HepG2 (cell line): ENCODE results near the gene MAGEA1. TPM values are rescaled to one million over a fixed set of nuclear protein-coding genes. Genes with fewer than 3 reads are reported as not detected.

ENCODE experiments used
- polyA plus RNA-seq, 8 experiments: library from polyadenylated mRNA; depleted of rRNA in 3 of 8; stranded (reverse) in 7 of 8; unstranded in 1 of 8; fragments of >200 nt; fragmentation: Illumina TruSeq in 4 of 8; extraction: Trizol in 4 of 8; gene quantifications; 2 replicates each; pipeline versions ENCODE4 v1.2.1 to v1.2.3, GENCODE V29; 2011 to 2016; ENCODE audit warnings: low read depth in 4 of 8, missing spikeins in 1 of 8, mixed read lengths in 1 of 8; ENCODE audit not compliant: insufficient read depth in 1 of 8
- total RNA-seq, 5 experiments: library from RNA; depleted of rRNA; stranded (reverse); fragments of >200 nt; fragmentation: Illumina TruSeq; extraction: Trizol; gene quantifications; 2 replicates each; pipeline ENCODE4 v1.2.3, GENCODE V29; 2016; ENCODE audit warnings: low read depth in 1 of 5

Gene MAGEA1
- total and polyA plus RNA-seq, 2 of the 13 experiments (the other 11 are each of a cell fraction or from before 2014, with no cell fraction given) = not detected

Other genes starting within 250 kb of the MAGEA1 start
- not detected in 2 replicates for gene PNMA5, start 185.2 kb upstream of the MAGEA1 start, total RNA-seq (2016; rRNA removed; fragmentation: Illumina TruSeq; extraction: Trizol)
- not detected in 2 replicates for gene PNMA5, start 185.2 kb upstream of the MAGEA1 start, polyA plus RNA-seq (2011; rRNA removed)
- not detected in 2 replicates for gene PNMA3, start 122.8 kb upstream of the MAGEA1 start, total RNA-seq (2016; rRNA removed; fragmentation: Illumina TruSeq; extraction: Trizol)
- gene PNMA3, start 122.8 kb upstream of the MAGEA1 start, polyA plus RNA-seq (2011; rRNA removed) = not detected in 2 replicates
- gene PNMA6A, start 106.8 kb upstream of the MAGEA1 start, total RNA-seq (2016; rRNA removed; fragmentation: Illumina TruSeq; extraction: Trizol) = 0.08 and 0.11 TPM in 2 replicates
- 0.66 and 1.1 TPM in 2 replicates for gene PNMA6A, start 106.8 kb upstream of the MAGEA1 start, polyA plus RNA-seq (2011; rRNA removed)
- not detected in 2 replicates for gene PNMA6F, start 142.5 kb downstream of the MAGEA1 start, total RNA-seq (2016; rRNA removed; fragmentation: Illumina TruSeq; extraction: Trizol)
- gene PNMA6F, start 142.5 kb downstream of the MAGEA1 start, polyA plus RNA-seq (2011; rRNA removed) = not detected in 2 replicates
- 6.4 and 9.5 TPM in 2 replicates for gene ZNF275, start 154.9 kb downstream of the MAGEA1 start, total RNA-seq (2016; rRNA removed; fragmentation: Illumina TruSeq; extraction: Trizol)
- 11.1 and 11.8 TPM in 2 replicates for gene ZNF275, start 154.9 kb downstream of the MAGEA1 start, polyA plus RNA-seq (2011; rRNA removed)
- not detected in 2 replicates for gene PNMA6E, start 222.1 kb downstream of the MAGEA1 start, total RNA-seq (2016; rRNA removed; fragmentation: Illumina TruSeq; extraction: Trizol)
- not detected in 2 replicates for gene PNMA6E, start 222.1 kb downstream of the MAGEA1 start, polyA plus RNA-seq (2011; rRNA removed)
- 0.02 and 0.03 TPM in 2 replicates for gene ZFP92, start 232.2 kb downstream of the MAGEA1 start, total RNA-seq (2016; rRNA removed; fragmentation: Illumina TruSeq; extraction: Trizol)
- gene ZFP92, start 232.2 kb downstream of the MAGEA1 start, polyA plus RNA-seq (2011; rRNA removed) = not detected in 2 replicates